ENCODE measurements around the gene PKIB. TPM values are rescaled to one million over a fixed set of nuclear protein-coding genes. Genes with fewer than 3 reads are reported as not detected.

Gene PKIB
- total RNA-seq, 2 donors from 2014 or later, result 46.0 to 56.1 TPM

DNA sequence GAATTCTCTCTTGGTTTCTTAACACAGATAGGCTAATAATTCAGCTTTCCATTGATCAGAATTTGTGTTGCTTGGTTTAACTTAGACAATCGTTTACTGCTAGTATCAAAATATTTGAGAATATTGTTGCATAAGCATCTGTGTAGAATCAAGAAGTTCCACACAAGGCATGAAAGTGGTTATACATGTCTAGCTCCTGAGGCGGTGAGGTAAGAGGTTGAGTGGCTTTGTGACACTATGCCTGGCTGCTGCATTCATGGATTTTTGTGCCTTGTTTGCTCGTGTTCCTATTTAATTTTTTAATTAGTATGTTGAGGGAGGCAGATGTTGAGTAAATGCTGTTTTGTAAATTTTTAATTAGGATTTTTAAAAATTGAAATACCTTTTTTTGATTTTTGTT, 10.2 kb downstream of the PKIB start:
- TF ChIP-seq, protein P1, sequence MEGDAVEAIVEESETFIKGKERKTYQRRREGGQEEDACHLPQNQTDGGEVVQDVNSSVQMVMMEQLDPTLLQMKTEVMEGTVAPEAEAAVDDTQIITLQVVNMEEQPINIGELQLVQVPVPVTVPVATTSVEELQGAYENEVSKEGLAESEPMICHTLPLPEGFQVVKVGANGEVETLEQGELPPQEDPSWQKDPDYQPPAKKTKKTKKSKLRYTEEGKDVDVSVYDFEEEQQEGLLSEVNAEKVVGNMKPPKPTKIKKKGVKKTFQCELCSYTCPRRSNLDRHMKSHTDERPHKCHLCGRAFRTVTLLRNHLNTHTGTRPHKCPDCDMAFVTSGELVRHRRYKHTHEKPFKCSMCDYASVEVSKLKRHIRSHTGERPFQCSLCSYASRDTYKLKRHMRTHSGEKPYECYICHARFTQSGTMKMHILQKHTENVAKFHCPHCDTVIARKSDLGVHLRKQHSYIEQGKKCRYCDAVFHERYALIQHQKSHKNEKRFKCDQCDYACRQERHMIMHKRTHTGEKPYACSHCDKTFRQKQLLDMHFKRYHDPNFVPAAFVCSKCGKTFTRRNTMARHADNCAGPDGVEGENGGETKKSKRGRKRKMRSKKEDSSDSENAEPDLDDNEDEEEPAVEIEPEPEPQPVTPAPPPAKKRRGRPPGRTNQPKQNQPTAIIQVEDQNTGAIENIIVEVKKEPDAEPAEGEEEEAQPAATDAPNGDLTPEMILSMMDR (conservative IDR thresholded peaks at IDR 0.05), result no peak
- peaks cover 56% of the 10 kb centered on the region for H3K4me1 Mint-ChIP-seq
- no peaks in the 10 kb centered on the region for H3K27me3 ChIP-seq (ENCODE audit: control insufficient read depth, insufficient read depth, low read length, poor library complexity, severe bottlenecking)

DNA sequence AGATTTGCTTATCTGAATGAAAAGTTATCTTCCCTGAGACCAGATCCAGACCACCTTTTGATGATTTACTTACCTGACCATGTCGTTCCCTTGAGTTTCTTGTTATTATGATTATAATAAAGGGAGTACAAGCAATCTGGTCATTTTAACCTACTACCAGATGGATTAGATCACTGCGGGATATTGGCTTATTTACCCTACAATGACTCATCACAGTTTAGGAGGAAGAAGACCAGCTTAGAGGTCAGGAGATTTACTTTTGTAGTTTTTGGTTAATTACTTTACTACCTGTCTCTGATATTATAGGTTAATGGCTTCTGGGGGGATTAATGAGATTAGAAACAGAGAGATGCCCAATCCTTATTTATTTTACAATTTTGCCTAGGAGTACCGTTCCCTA, 10.7 kb downstream of the PKIB start:
- TF ChIP-seq, protein P1 (conservative IDR thresholded peaks at IDR 0.05), result no peak
- Histone ChIP-seq H3K27ac (ENCODE audit: low read depth, low read length) (no peak overlapping the region), H3K9me3 (ENCODE audit: control insufficient read depth, low read length) (peaks cover 9% of the 10 kb centered on the region), H3K4me3 (ENCODE audit: low read length) (no peak overlapping the region), H3K4me1 (ENCODE audit: control insufficient read depth, insufficient read depth, low read length) (peaks cover 20% of the 10 kb centered on the region), H3K27me3 (ENCODE audit: control insufficient read depth, insufficient read depth, low read length, poor library complexity, severe bottlenecking) (no peaks in the 10 kb centered on the region), H3K9ac (ENCODE audit: extremely low read depth, low read length, poor library complexity, severe bottlenecking) (no peak overlapping the region), H3K36me3 (ENCODE audit: control insufficient read depth, insufficient read depth, low read length) (no peaks in the 10 kb centered on the region)
- Mint-ChIP-seq H3K9me3 (no peaks in the 10 kb centered on the region), H3K4me1 (peaks cover 56% of the 10 kb centered on the region), H3K36me3 (ENCODE audit: low read depth) (peaks cover 14% of the 10 kb centered on the region), H3K27me3 (ENCODE audit: insufficient read depth) (no peaks in the 10 kb centered on the region), H3K27ac (peak overlapping the region; percentile 19), H3K4me3 (no peak overlapping the region)
- WGBS, 2 experiments (ENCODE audit: insufficient coverage in 1 of 2, insufficient read length in 1 of 2), result 63% methylated on average over 2 of the region's 3 CpGs; no CpG with 5 or more reads in 1 of the 2 experiments
- no peak for DNase-seq

More for the DNA sequence above, 10.2 kb downstream of the PKIB start:
- Histone ChIP-seq H3K4me1 (ENCODE audit: control insufficient read depth, insufficient read depth, low read length) (peaks cover 20% of the 10 kb centered on the region), H3K9me3 (ENCODE audit: control insufficient read depth, low read length) (peaks cover 14% of the 10 kb centered on the region), H3K36me3 (ENCODE audit: control insufficient read depth, insufficient read depth, low read length) (no peaks in the 10 kb centered on the region), H3K4me3 (ENCODE audit: low read length) (no peak overlapping the region), H3K27ac (ENCODE audit: low read depth, low read length) (no peak overlapping the region), H3K9ac (ENCODE audit: extremely low read depth, low read length, poor library complexity, severe bottlenecking) (no peak overlapping the region)
- Mint-ChIP-seq H3K4me3 (no peak overlapping the region), H3K9me3 (peaks cover 2% of the 10 kb centered on the region), H3K36me3 (ENCODE audit: low read depth) (peaks cover 18% of the 10 kb centered on the region), H3K27me3 (ENCODE audit: insufficient read depth) (no peaks in the 10 kb centered on the region), H3K27ac (no peak overlapping the region)
- WGBS, 2 experiments (ENCODE audit: insufficient coverage in 1 of 2, insufficient read length in 1 of 2), result 91 to 100% methylated on average over 1 to 3 of the region's 3 CpGs
- DNase-seq, result no peak

DNA sequence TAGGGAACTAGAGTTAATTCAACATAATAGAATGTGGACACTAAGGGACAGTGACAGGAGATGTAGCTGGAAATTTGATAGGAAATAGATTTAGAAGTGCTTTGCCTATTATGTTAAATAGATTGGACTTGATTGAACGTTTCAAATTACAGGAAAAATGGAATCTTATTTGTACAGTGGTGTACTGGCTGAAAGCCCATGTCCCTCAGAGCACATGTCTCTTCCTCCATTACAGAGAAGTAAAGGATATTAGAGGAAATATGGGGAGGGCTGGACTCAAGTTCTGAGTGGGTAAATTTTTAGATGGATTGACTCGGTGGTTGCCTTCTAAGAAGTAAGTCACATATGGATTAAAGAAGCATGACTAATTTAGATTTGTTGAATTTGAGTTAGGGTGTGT, 11.4 kb downstream of the PKIB start:
- WGBS, 2 experiments (ENCODE audit: insufficient coverage in 1 of 2, insufficient read length in 1 of 2), result 86 to 95% methylated on average over 2 of the region's 2 CpGs
- H3K36me3 ChIP-seq (ENCODE audit: control insufficient read depth, insufficient read depth, low read length), result no peaks in the 10 kb centered on the region
- Mint-ChIP-seq H3K27ac (no peak overlapping the region), H3K4me1 (peaks cover 56% of the 10 kb centered on the region), H3K27me3 (ENCODE audit: insufficient read depth) (no peaks in the 10 kb centered on the region), H3K36me3 (ENCODE audit: low read depth) (peaks cover 6% of the 10 kb centered on the region), H3K9me3 (no peaks in the 10 kb centered on the region), H3K4me3 (no peak overlapping the region)
- TF ChIP-seq, protein P1 (conservative IDR thresholded peaks at IDR 0.05), result no peak
- no peaks in the 10 kb centered on the region for H3K27me3 ChIP-seq (ENCODE audit: control insufficient read depth, insufficient read depth, low read length, poor library complexity, severe bottlenecking)
- H3K27ac ChIP-seq (ENCODE audit: low read depth, low read length), result no peak overlapping the region
- DNase-seq, result no peak
- H3K4me3 ChIP-seq (ENCODE audit: low read length), result no peak overlapping the region
- H3K9me3 ChIP-seq (ENCODE audit: control insufficient read depth, low read length), result peaks cover 2% of the 10 kb centered on the region
- H3K4me1 ChIP-seq (ENCODE audit: control insufficient read depth, insufficient read depth, low read length), result peaks cover 20% of the 10 kb centered on the region
- H3K9ac ChIP-seq (ENCODE audit: extremely low read depth, low read length, poor library complexity, severe bottlenecking), result no peak overlapping the region
